HCT116 (cell line): ENCODE results near the gene LSP1.
A peak's percentile ranks its signal among the peaks of the same experiment; 100 is the strongest.

ENCODE experiments used
- EZH2 ChIP-seq: fragments of 200-600 bp; sonication (generic); IDR thresholded peaks from 2 replicates; pipeline ENCODE4 v1.6.1; 2017; ENCODE audit warnings: antibody characterized with exemption, mixed run types
- POLR2AphosphoS5 ChIP-seq: IDR thresholded peaks from 2 replicates; pipeline ENCODE4 v1.6.1; 2011; ENCODE audit warnings: mild to moderate bottlenecking, low read depth, low read length, moderate library complexity
- TF ChIP-seq, protein P1 (sequence below), 3 experiments: fragments of 200-600 bp in 1 of 3; sonication (generic) in 1 of 3; IDR thresholded peaks in 2 of 3; conservative IDR thresholded peaks in 1 of 3; 2 replicates each; pipeline ENCODE4 v1.5.1; 2012 to 2017; ENCODE audit warnings: low read depth in 2 of 3, low read length in 2 of 3, antibody characterized with exemption in 1 of 3, borderline replicate concordance in 1 of 3, control low read depth in 1 of 3, mild to moderate bottlenecking in 1 of 3, mixed read lengths in 1 of 3, mixed run types in 1 of 3, moderate library complexity in 1 of 3; ENCODE audit not compliant: insufficient read depth in 1 of 3

DNA sequence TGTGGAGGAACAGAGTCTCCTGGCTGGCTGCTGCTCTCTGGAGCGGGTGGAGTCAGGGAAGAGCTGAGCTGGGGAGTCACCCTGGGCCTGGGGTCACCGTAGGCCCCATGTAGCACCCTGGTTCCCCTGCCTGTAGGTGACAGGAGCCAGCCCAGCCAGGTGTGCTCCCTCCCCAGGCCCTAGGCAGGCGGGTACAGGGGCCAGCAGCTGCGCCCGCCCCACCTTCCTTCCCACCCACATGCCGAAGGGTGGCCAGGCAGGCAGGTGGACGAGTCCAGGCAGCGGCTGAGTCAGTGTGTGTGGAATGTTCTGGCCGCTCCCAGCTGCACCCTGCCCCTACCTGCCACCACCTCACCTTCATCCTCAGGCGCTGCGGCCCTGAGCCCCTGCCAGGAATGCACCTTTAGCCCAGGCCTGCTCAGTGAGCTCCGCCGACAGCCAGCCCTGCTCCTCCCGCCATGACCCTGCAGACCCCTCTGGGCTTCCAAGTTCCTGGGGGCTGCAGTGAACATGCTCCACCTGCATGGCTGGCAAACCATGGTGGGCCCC lies 18.7 kb upstream of the LSP1 start:
- TF ChIP-seq POLR2AphosphoS5, result peak; percentile 65
- TF ChIP-seq, protein P1, sequence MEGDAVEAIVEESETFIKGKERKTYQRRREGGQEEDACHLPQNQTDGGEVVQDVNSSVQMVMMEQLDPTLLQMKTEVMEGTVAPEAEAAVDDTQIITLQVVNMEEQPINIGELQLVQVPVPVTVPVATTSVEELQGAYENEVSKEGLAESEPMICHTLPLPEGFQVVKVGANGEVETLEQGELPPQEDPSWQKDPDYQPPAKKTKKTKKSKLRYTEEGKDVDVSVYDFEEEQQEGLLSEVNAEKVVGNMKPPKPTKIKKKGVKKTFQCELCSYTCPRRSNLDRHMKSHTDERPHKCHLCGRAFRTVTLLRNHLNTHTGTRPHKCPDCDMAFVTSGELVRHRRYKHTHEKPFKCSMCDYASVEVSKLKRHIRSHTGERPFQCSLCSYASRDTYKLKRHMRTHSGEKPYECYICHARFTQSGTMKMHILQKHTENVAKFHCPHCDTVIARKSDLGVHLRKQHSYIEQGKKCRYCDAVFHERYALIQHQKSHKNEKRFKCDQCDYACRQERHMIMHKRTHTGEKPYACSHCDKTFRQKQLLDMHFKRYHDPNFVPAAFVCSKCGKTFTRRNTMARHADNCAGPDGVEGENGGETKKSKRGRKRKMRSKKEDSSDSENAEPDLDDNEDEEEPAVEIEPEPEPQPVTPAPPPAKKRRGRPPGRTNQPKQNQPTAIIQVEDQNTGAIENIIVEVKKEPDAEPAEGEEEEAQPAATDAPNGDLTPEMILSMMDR (IDR thresholded peaks at IDR 0.05 in 2 of 3, conservative IDR thresholded peaks at IDR 0.05 in 1 of 3; ENCODE audit: borderline replicate concordance in 1 of 3, insufficient read depth in 1 of 3, low read depth in 2 of 3, low read length in 2 of 3), result no peak
- TF ChIP-seq EZH2, result no peak
